Measurements from ENCODE around the gene TMPRSS9. TPM values are rescaled to one million over a fixed set of nuclear protein-coding genes. Genes with fewer than 3 reads are reported as not detected.

Gene TMPRSS9
- total and polyA plus RNA-seq, 2 of the 13 experiments (the other 11 are each of a cell fraction or from before 2014, with no cell fraction given), result 2.5 to 5.2 TPM

GRCh38 chr19:2451741-2452140, 91.7 kb downstream of the TMPRSS9 start:
- no peak overlapping the region for H2AFZ ChIP-seq (ENCODE audit: low read length)
- POLR2A ChIA-PET, result no interaction called here
- H3K27ac ChIP-seq (ENCODE audit: extremely low read length, insufficient read depth, low read length), result no peak overlapping the region
- FAIRE-seq, result no peak
- no peak overlapping the region for H3K9ac ChIP-seq (ENCODE audit: insufficient read depth, low read depth, low read length)
- in situ Hi-C loops (cut with HindIII; ENCODE audit: extremely low pct_ligation_motif_present, low pct_unique_long_range_greater_than_20kb) (no loop called here), intact Hi-C loops (cut with micrococcal nuclease; ENCODE audit: unreplicated experiment) (no loop called here)
- H4K20me1 ChIP-seq (ENCODE audit: insufficient read depth, low read length), result 0 out of 2 replicates have a peak, but pooled peaks cover 11% of the 10 kb centered on the region
- no peaks in the 10 kb centered on the region for H3K27me3 ChIP-seq (ENCODE audit: control insufficient read depth in 1 of 2, insufficient read depth in 2 of 2, low read length in 2 of 2)
- DNase-seq (ENCODE audit: low spot score), result no peak
- 95% methylated on average over 13 of the region's 18 CpGs for WGBS (ENCODE audit: low lambda C conversion rate)
- CTCF ChIA-PET (ENCODE audit: low intra/inter-chr PET ratio, low total read pairs), result no interaction called here
- no peaks in the 10 kb centered on the region for H3K9me3 ChIP-seq (ENCODE audit: low read length)
- H3K4me1 ChIP-seq (ENCODE audit: insufficient read depth, low read length), result peaks cover 16% of the 10 kb centered on the region
- ATAC-seq, result no peak
- no peak overlapping the region for H3K4me3 ChIP-seq (replicated peaks in 1 of 3; ENCODE audit: insufficient read depth in 1 of 3, low read depth in 2 of 3, low read length in 3 of 3)
- no peak for TF ChIP-seq ZSCAN29 (CRISPR knock-in tag; conservative IDR thresholded peaks at IDR 0.05)
- TF ChIP-seq UBTF (CRISPR knock-in tag; IDR thresholded peaks at IDR 0.05), result no peak
- TF ChIP-seq PAX8 (CRISPR knock-in tag; IDR thresholded peaks at IDR 0.05; ENCODE audit: borderline replicate concordance), result no peak
- TF ChIP-seq JARID2 (CRISPR knock-in tag; IDR thresholded peaks at IDR 0.05; ENCODE audit: insufficient replicate concordance), result no peak
- H3K4me2 ChIP-seq (ENCODE audit: low read depth, low read length), result no peak overlapping the region
- H3K79me2 ChIP-seq (ENCODE audit: insufficient read depth, low read length), result peaks cover 76% of the 10 kb centered on the region
- H3K36me3 ChIP-seq (replicated peaks in 1 of 2; ENCODE audit: control insufficient read depth in 1 of 2, insufficient read depth in 2 of 2, low read length in 2 of 2), result peaks cover 6 to 25% of the 10 kb centered on the region in 2 experiments; a peak in 1 of 5 replicates
- BruUV-seq (replicated peaks), result no TSS peak

- peaks cover 32% of the 10 kb centered on the region for H3K4me1 ChIP-seq (ENCODE audit: insufficient read depth, low read length)
- intact Hi-C loops (cut with micrococcal nuclease; ENCODE audit: unreplicated experiment), result no loop called here
- 0 out of 2 replicates have a peak, but pooled peaks cover 9% of the 10 kb centered on the region for H4K20me1 ChIP-seq (ENCODE audit: insufficient read depth, low read length)
- TF ChIP-seq PRDM10 (CRISPR knock-in tag; IDR thresholded peaks at IDR 0.05; ENCODE audit: low read depth) (no peak), ZNF101 (CRISPR knock-in tag; IDR thresholded peaks at IDR 0.05; ENCODE audit: borderline replicate concordance, low read depth) (no peak), ZNF737 (CRISPR knock-in tag; IDR thresholded peaks at IDR 0.05; ENCODE audit: borderline replicate concordance) (no peak), TBX2 (CRISPR knock-in tag; IDR thresholded peaks at IDR 0.05; ENCODE audit: borderline replicate concordance) (no peak)
- H3K9me3 ChIP-seq (ENCODE audit: low read length), result no peaks in the 10 kb centered on the region
- 94% methylated on average over 3 of the region's 19 CpGs for WGBS (ENCODE audit: low lambda C conversion rate)
- DNase-seq (ENCODE audit: low spot score) (no peak), ATAC-seq (no peak), FAIRE-seq (no peak)
- no peak overlapping the region for H3K9ac ChIP-seq (ENCODE audit: insufficient read depth, low read depth, low read length)
- ChIA-PET CTCF (ENCODE audit: low intra/inter-chr PET ratio, low total read pairs) (no interaction called here), POLR2A (no interaction called here)
- in situ Hi-C loops (cut with HindIII; ENCODE audit: extremely low pct_ligation_motif_present, low pct_unique_long_range_greater_than_20kb), result no loop called here
- no TSS peak for BruUV-seq (replicated peaks)
- H3K36me3 ChIP-seq (replicated peaks in 1 of 2; ENCODE audit: control insufficient read depth in 1 of 2, insufficient read depth in 2 of 2, low read length in 2 of 2), result peaks cover 2 to 18% of the 10 kb centered on the region in 2 experiments; a peak in 1 of 5 replicates
- H3K27me3 ChIP-seq (ENCODE audit: control insufficient read depth in 1 of 2, insufficient read depth in 2 of 2, low read length in 2 of 2), result no peaks in the 10 kb centered on the region
- H3K4me3 ChIP-seq (replicated peaks in 1 of 3; ENCODE audit: insufficient read depth in 1 of 3, low read depth in 2 of 3, low read length in 3 of 3), result no peak overlapping the region
- H3K27ac ChIP-seq (ENCODE audit: extremely low read length, insufficient read depth, low read length), result peak overlapping the region; percentile 3
- no peak overlapping the region for H3K4me2 ChIP-seq (ENCODE audit: low read depth, low read length)
- H2AFZ ChIP-seq (ENCODE audit: low read length), result no peak overlapping the region
- H3K79me2 ChIP-seq (ENCODE audit: insufficient read depth, low read length), result peaks cover 61% of the 10 kb centered on the region
Observed at GRCh38 chr19:2453431-2454025, 93.5 kb downstream of the TMPRSS9 start.
